Activated T-helper 1 cell treated with anti-CD3 and anti-CD28 coated beads, Interleukin-12 subunit alpha, Interleukin-12 subunit beta, Interleukin-2, Interleukin-4 antibody, amounts not matched to agents 30 ng/mL and 10 ng/mL and 1 ng/mL, durations not matched to agents 14 hours and 24 hours and 36 hours (primary cell): ENCODE data around the gene INAFM2. TPM values are rescaled to one million over a fixed set of nuclear protein-coding genes. Genes with fewer than 3 reads are reported as not detected.

Experiments
- DNase-seq: peaks from one replicate; pipeline ENCODE4 v3.0.0; 2021; ENCODE audit warnings: low spot score
- H3K27ac Mint-ChIP-seq: one replicate; pipeline ENCODE4 v1.8.0; 2021; ENCODE audit warnings: mild to moderate bottlenecking, mixed read lengths
- H3K27me3 Mint-ChIP-seq: one replicate; pipeline ENCODE4 v1.8.0; 2022; ENCODE audit warnings: mild to moderate bottlenecking, moderate library complexity, mixed read lengths; ENCODE audit not compliant: insufficient read depth
- H3K36me3 Mint-ChIP-seq: one replicate; pipeline ENCODE4 v1.8.0; 2021; ENCODE audit warnings: low read depth, mixed read lengths
- H3K4me1 Mint-ChIP-seq: one replicate; pipeline ENCODE4 v1.8.0; 2021; ENCODE audit warnings: low read depth, mixed read lengths
- H3K4me3 Mint-ChIP-seq: one replicate; pipeline ENCODE4 v1.8.0; 2021; ENCODE audit warnings: mild to moderate bottlenecking, moderate library complexity, mixed read lengths
- H3K9me3 Mint-ChIP-seq: one replicate; pipeline ENCODE4 v1.8.0; 2021; ENCODE audit warnings: mixed read lengths
- intact Hi-C: fragments of 100-400 bp; cut with micrococcal nuclease; formaldehyde crosslinking; loops from one replicate; pipeline ENCODE4 v1.15.1; 2024
- total RNA-seq: library from RNA; stranded (reverse); gene quantifications from 2 replicates; pipeline ENCODE4 v1.2.3, GENCODE V29; 2022

The INAFM2 gene
- total RNA-seq, 1 donor from 2014 or later: 19.2 TPM

GRCh38 chr15:40314723-40315276 is 8.7 kb upstream of the INAFM2 start:
- intact Hi-C loops: no loop called here
- H3K9me3 Mint-ChIP-seq: no peaks in the 10 kb centered on the region
- H3K27me3 Mint-ChIP-seq: peaks cover 57% of the 10 kb centered on the region

DNA sequence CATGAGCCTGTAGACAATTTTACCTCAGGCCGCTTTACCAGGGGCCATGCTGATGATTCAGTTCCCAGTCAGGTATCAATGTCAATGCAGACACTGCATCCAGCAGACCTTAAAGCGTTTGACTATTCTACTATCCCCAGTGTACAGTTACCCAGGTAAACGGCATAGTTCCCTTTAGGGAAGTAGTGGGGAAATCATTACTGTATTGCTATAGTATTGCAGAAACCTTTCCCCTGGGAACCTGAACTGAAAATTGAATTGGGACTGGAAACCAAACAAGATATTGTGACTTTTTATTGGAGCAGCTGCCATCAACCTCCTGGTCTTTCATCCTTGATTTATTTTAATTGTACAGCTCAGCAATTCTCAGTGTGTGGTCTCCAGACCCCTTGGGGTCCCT is 6.6 kb upstream of the INAFM2 start:
- H3K36me3 Mint-ChIP-seq: no peaks in the 10 kb centered on the region
- H3K4me3 Mint-ChIP-seq: no peak overlapping the region
- H3K27ac Mint-ChIP-seq: no peak overlapping the region
- no peaks in the 10 kb centered on the region for H3K9me3 Mint-ChIP-seq
- H3K4me1 Mint-ChIP-seq: peaks cover 8% of the 10 kb centered on the region
- DNase-seq: no peak
- H3K27me3 Mint-ChIP-seq: peaks cover 52% of the 10 kb centered on the region
- intact Hi-C loops: no loop called here

More at GRCh38 chr15:40314723-40315276, 8.7 kb upstream of the INAFM2 start:
- Mint-ChIP-seq H3K4me1 (peaks cover 3% of the 10 kb centered on the region), H3K4me3 (no peak overlapping the region), H3K27ac (no peak overlapping the region), H3K36me3 (no peaks in the 10 kb centered on the region)
- no peak for DNase-seq

- H3K4me1 Mint-ChIP-seq: peaks cover 14% of the 10 kb centered on the region
- no peak for DNase-seq
- no peaks in the 10 kb centered on the region for H3K36me3 Mint-ChIP-seq
- no peak overlapping the region for H3K4me3 Mint-ChIP-seq
- H3K27ac Mint-ChIP-seq: no peak overlapping the region
- intact Hi-C loops: no loop called here
- H3K9me3 Mint-ChIP-seq: no peaks in the 10 kb centered on the region
- H3K27me3 Mint-ChIP-seq: peaks cover 46% of the 10 kb centered on the region
These were observed 5.9 kb upstream of the INAFM2 start for GRCh38 chr15:40317580-40317979.

GRCh38 chr15:40320409-40320808 is 3.1 kb upstream of the INAFM2 start:
- Mint-ChIP-seq H3K9me3 (no peaks in the 10 kb centered on the region), H3K36me3 (peaks cover 4% of the 10 kb centered on the region), H3K27ac (no peak overlapping the region), H3K4me1 (peaks cover 27% of the 10 kb centered on the region), H3K27me3 (peaks cover 28% of the 10 kb centered on the region), H3K4me3 (no peak overlapping the region)
- no peak for DNase-seq
- intact Hi-C loops: loop anchor here (5.0 kb wide), 2 partner anchors 213 to 273 kb away; partner anchors contain the start of gene BMF

GRCh38 chr15:40320931-40321371 is 2.5 kb upstream of the INAFM2 start:
- peak; percentile 47 for DNase-seq
- Mint-ChIP-seq H3K27ac (no peak overlapping the region), H3K27me3 (peaks cover 25% of the 10 kb centered on the region), H3K9me3 (no peaks in the 10 kb centered on the region), H3K36me3 (peaks cover 5% of the 10 kb centered on the region), H3K4me3 (peak overlapping the region; percentile 38), H3K4me1 (peaks cover 32% of the 10 kb centered on the region)
- intact Hi-C loops: loop anchor here (1.0 to 5.0 kb wide), 4 partner anchors 17 to 274 kb away; partner anchors contain the start of gene BMF

DNA sequence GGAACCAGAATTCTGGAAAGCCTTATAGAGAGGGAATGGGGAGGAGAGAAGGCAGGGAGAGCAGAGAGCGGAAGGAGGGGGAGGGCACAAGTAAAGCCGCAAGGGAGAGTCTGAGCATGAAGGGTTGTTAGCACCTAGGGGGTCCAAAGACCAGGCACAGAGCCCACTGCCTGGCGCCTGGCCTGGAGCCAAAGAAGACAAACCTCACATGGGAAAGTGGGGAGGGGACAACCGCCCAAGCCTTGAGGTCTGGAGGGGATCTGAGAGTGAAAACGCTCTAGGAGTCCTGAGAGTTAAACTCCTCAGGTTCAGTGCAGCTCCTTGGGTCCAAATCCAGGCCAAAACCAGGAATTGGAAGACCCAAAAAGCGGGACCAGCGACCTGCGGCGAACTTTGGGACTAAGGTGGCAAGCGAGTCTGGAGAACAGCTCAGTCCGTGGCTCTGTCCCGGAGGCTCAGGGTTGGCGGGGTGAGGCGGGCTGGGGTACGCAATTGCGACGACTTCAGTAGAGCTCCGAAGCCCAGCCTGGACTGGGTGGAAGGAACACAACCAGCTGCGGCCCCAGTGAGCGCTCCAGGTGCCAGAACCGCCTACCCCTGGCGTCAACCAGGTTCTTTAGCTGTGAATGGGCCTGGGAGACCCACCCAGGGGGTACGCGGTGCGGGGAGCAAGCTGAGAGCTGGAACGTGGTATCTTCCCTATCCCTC is 807 bp upstream of the INAFM2 start:
- Mint-ChIP-seq H3K36me3 (peaks cover 8% of the 10 kb centered on the region), H3K4me1 (peaks cover 44% of the 10 kb centered on the region), H3K4me3 (peak overlapping the region; percentile 83), H3K27me3 (peaks cover 20% of the 10 kb centered on the region), H3K9me3 (no peaks in the 10 kb centered on the region), H3K27ac (no peak overlapping the region)
- intact Hi-C loops: loop anchor here (1.0 to 5.0 kb wide), 5 partner anchors 14 to 275 kb away; partner anchors contain the start of genes BMF and DISP2
- DNase-seq: no peak

- Mint-ChIP-seq H3K9me3 (no peaks in the 10 kb centered on the region), H3K27me3 (peaks cover 15% of the 10 kb centered on the region), H3K4me1 (peaks cover 58% of the 10 kb centered on the region), H3K36me3 (peaks cover 8% of the 10 kb centered on the region), H3K27ac (no peak overlapping the region), H3K4me3 (peak overlapping the region; percentile 80)
- intact Hi-C loops: loop anchor here (1.0 to 5.0 kb wide), 5 partner anchors 16 to 277 kb away; partner anchors contain the start of genes BMF and DISP2
- peak; percentile 8 for DNase-seq
These were observed 753 bp downstream of the INAFM2 start for GRCh38 chr15:40323953-40324937.

DNA sequence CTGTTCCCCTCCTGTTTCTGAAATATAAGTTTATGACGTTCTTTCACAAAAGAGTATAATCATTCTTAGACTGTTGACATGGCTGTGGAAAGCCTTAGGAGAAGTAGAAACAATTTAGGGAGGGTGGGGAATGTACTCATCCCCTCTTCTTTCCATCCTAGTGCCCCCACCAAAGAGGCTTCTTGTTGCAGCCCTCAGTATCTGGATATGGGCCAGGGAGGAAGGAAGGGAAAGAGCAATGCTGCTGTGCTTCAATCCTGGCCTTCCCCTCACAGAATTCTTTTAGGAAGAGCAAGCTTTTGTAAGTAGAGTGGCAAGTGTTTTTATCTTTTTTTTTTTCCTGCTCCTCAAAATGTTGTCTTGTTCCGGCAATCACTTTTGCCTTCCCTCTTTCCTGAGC is 1.7 kb downstream of the INAFM2 start:
- H3K27me3 Mint-ChIP-seq: peaks cover 13% of the 10 kb centered on the region
- intact Hi-C loops: no loop called here

GRCh38 chr15:40325700-40326099 is 2.2 kb downstream of the INAFM2 start:
- H3K9me3 Mint-ChIP-seq: no peaks in the 10 kb centered on the region
- H3K27me3 Mint-ChIP-seq: peaks cover 11% of the 10 kb centered on the region
- no peak overlapping the region for H3K27ac Mint-ChIP-seq
- peaks cover 58% of the 10 kb centered on the region for H3K4me1 Mint-ChIP-seq
- intact Hi-C loops: no loop called here
- peak overlapping the region; percentile 80 for H3K4me3 Mint-ChIP-seq
- H3K36me3 Mint-ChIP-seq: peaks cover 8% of the 10 kb centered on the region
- DNase-seq: no peak

More for the DNA sequence above, 1.7 kb downstream of the INAFM2 start:
- Mint-ChIP-seq H3K4me1 (peaks cover 58% of the 10 kb centered on the region), H3K4me3 (peak overlapping the region; percentile 80), H3K27ac (no peak overlapping the region), H3K9me3 (no peaks in the 10 kb centered on the region), H3K36me3 (peaks cover 8% of the 10 kb centered on the region)
- DNase-seq: no peak

DNA sequence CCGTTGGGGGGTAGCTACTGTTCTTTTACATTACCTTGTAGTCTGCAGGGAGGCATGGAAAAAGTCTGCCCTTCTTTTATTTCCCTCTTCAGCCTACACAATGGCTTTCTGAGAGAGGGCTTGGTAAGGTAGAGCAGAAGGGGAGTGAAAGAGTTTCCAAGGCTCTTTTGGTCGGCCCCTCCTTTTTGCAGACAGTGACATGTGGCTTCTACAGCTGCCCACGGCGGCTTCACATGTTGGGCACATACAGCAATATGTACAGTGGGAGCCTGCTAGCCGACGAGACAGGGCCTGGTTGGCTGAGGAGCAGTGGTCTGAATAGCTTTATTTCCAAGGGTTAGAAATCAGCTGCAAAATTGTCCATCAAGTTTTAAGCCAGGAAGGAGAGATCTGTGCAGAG is 4.0 kb downstream of the INAFM2 start:
- no peak overlapping the region for H3K27ac Mint-ChIP-seq
- peaks cover 11% of the 10 kb centered on the region for H3K27me3 Mint-ChIP-seq

GRCh38 chr15:40328176-40328575 is 4.7 kb downstream of the INAFM2 start:
- Mint-ChIP-seq H3K4me1 (peaks cover 40% of the 10 kb centered on the region), H3K36me3 (peaks cover 8% of the 10 kb centered on the region), H3K9me3 (no peaks in the 10 kb centered on the region), H3K27ac (no peak overlapping the region), H3K27me3 (peaks cover 11% of the 10 kb centered on the region), H3K4me3 (no peak overlapping the region)
- no peak for DNase-seq
- intact Hi-C loops: no loop called here

More for the DNA sequence above, 4.0 kb downstream of the INAFM2 start:
- no peak overlapping the region for H3K4me3 Mint-ChIP-seq
- H3K9me3 Mint-ChIP-seq: no peaks in the 10 kb centered on the region
- intact Hi-C loops: no loop called here
- peaks cover 8% of the 10 kb centered on the region for H3K36me3 Mint-ChIP-seq
- DNase-seq: no peak
- H3K4me1 Mint-ChIP-seq: peaks cover 45% of the 10 kb centered on the region

DNA sequence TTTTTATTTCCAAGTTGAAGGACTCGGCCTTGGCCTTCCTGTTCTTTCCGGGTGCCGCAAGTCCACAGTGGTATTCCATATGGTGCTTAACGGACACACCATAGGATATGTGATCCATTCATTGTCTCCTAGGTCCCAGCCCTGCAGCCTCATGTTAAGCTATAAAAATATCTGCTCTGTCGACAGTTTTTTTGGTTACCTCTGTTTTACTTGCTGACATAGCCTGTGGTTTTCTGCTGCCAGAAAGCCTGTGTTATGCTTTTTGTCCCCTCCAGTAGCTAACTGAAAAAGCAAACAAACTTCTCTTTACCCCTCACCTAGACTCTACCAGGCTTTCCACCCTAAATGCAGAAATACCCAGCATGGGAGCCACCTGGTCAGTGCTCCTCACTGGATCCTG is 5.3 kb downstream of the INAFM2 start:
- Mint-ChIP-seq H3K36me3 (peaks cover 8% of the 10 kb centered on the region), H3K27ac (no peak overlapping the region), H3K4me3 (no peak overlapping the region), H3K27me3 (peaks cover 11% of the 10 kb centered on the region), H3K4me1 (peaks cover 43% of the 10 kb centered on the region), H3K9me3 (no peaks in the 10 kb centered on the region)
- intact Hi-C loops: no loop called here
- DNase-seq: no peak
